Fibroblast of lung (primary cell): ENCODE results near the gene CCNL1.

Experiments
- EZH2 ChIP-seq: IDR thresholded peaks from 2 replicates; pipeline ENCODE4 v1.5.1; 2012; ENCODE audit warnings: low read length, control low read depth, mild to moderate bottlenecking; ENCODE audit errors: missing control alignments
- TF ChIP-seq, protein P1 (sequence below), 2 donors: IDR thresholded peaks in 1 of 2; conservative IDR thresholded peaks in 1 of 2; 1 replicate in 1 of 2; 2 replicates in 1 of 2; pipeline ENCODE4 v1.5.1; 2011 to 2012; ENCODE audit warnings: low read length in 2 of 2, control low read depth in 1 of 2, inconsistent platforms in 1 of 2, low read depth in 1 of 2, mild to moderate bottlenecking in 1 of 2

DNA sequence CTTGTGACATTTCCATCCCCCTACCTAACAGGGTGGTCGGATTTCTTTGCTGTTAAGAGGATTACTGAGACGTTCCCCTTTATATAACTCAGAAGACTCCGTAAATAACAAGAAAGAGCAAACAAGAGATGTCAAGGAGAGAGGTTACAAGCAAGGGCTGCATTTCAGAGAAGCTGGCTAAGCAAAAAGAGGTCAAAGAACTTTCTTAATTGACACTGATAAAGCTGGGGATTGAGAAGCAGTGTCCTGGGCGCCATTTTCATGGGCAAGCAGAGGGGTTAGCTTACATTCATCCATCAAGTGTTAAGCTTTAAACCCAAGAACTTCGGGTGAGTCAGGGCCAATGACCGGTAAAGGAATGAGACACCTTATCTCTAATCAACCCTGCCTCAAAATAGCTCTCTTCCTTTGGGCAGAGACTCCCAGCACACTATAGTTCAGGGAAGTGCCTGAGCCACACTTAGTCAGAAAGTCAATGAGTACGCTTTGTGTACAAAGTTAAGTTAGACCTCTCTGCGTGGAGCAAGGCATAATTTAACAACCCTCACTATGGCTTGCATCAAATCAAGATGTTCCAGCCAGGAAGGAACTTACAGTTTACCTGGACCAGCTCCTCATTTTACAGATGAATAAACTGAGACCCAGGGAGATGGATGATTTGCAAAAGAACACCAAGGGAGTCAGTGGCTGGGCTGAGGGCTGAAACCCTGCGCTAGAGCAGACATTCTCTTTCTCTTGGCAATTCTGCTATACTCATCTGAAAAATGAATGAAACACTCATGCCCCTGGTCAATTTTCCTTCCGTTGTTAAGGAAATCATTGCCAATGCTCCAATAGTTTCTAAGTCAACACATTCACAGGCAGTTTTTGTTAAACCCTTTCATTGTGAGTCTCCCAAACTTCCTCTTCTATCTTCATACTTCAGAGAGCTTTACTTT lies 44.6 kb downstream of the CCNL1 start:
- TF ChIP-seq, protein P1, sequence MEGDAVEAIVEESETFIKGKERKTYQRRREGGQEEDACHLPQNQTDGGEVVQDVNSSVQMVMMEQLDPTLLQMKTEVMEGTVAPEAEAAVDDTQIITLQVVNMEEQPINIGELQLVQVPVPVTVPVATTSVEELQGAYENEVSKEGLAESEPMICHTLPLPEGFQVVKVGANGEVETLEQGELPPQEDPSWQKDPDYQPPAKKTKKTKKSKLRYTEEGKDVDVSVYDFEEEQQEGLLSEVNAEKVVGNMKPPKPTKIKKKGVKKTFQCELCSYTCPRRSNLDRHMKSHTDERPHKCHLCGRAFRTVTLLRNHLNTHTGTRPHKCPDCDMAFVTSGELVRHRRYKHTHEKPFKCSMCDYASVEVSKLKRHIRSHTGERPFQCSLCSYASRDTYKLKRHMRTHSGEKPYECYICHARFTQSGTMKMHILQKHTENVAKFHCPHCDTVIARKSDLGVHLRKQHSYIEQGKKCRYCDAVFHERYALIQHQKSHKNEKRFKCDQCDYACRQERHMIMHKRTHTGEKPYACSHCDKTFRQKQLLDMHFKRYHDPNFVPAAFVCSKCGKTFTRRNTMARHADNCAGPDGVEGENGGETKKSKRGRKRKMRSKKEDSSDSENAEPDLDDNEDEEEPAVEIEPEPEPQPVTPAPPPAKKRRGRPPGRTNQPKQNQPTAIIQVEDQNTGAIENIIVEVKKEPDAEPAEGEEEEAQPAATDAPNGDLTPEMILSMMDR (conservative IDR thresholded peaks at IDR 0.05 in 1 of 2, IDR thresholded peaks at IDR 0.05 in 1 of 2; ENCODE audit: low read depth in 1 of 2, low read length in 2 of 2), result no peak
- no peak for TF ChIP-seq EZH2
